Right lobe of liver (tissue), 6 donors: ENCODE results near the gene IQCH. TPM values are rescaled to one million over a fixed set of nuclear protein-coding genes. Genes with fewer than 3 reads are reported as not detected.

Source experiments
- ATAC-seq, 4 donors: fragments of 200-7000 bp; cut with Tn5 transposase; one replicate each; pipeline ENCODE4 v1.9.1; 2020; ENCODE audit warnings: mild to moderate bottlenecking in 4 of 4, moderate library complexity in 4 of 4
- DNase-seq, 3 donors: peaks; one replicate each; pipeline ENCODE4 v3.0.0-alpha.2; 2020
- H3K27ac ChIP-seq, 3 donors: fragments of 200-600 bp; one replicate each; pipeline ENCODE4 v1.8.0; 2022
- H3K27me3 ChIP-seq, 2 donors: fragments of 200-600 bp; one replicate each; pipeline ENCODE4 v1.8.0; 2022
- H3K36me3 ChIP-seq, 4 donors: fragments of 200-600 bp; sonication (generic) in 1 of 4; one replicate each; pipeline versions ENCODE4 v1.5.1 to v1.8.0; 2017 to 2022; ENCODE audit warnings: control low read depth in 1 of 4
- H3K4me1 ChIP-seq, 4 donors: fragments of 200-600 bp; sonication (generic) in 1 of 4; one replicate each; pipeline versions ENCODE4 v1.5.1 to v1.8.0; 2017 to 2022; ENCODE audit warnings: control low read depth in 1 of 4
- H3K4me3 ChIP-seq, 3 donors: fragments of 200-600 bp; one replicate each; pipeline ENCODE4 v1.8.0; 2022
- H3K9me3 ChIP-seq, 4 donors: fragments of 200-600 bp; sonication (generic) in 1 of 4; one replicate each; pipeline versions ENCODE4 v1.5.1 to v1.8.0; 2017 to 2022; ENCODE audit warnings: control low read depth in 1 of 4
- CTCF ChIP-seq, 4 donors: fragments of 200-600 bp in 3 of 4; fragments of 450-650 bp in 1 of 4; IDR thresholded peaks; one replicate each; pipeline versions ENCODE4 v1.5.1 to v1.8.0; 2016 to 2022; ENCODE audit warnings: antibody characterized with exemption in 4 of 4, mild to moderate bottlenecking in 2 of 4
- POLR2A ChIP-seq: fragments of 450-650 bp; IDR thresholded peaks from one replicate; pipeline ENCODE4 v1.6.1; 2017; ENCODE audit warnings: antibody characterized with exemption, mild to moderate bottlenecking
- WGBS: methylation state at CpG from one replicate; pipeline ENCODE4 v1.1.6; 2018; ENCODE audit warnings: low coverage, low lambda C conversion rate; ENCODE audit not compliant: insufficient coverage; ENCODE audit errors: missing lambda C conversion rate; 5-methylcytosine and 5-hydroxymethylcytosine counted together
- intact Hi-C, 2 donors: fragments of 100-400 bp; cut with DNase I; formaldehyde crosslinking; loops; one replicate each; pipeline versions ENCODE4 v1.11.2 to v1.14.1; 2022
- total RNA-seq, 6 experiments: library from RNA; depleted of rRNA in 2 of 6; stranded (reverse); fragments of >200 nt in 2 of 6; fragmentation: NEBNext Ultra II Directional in 3 of 6; extraction: Animal tissue kit (Norgen Biotek cat#: 25700) in 3 of 6; gene quantifications; one replicate each; pipeline versions ENCODE4 v1.1.0 to v1.2.4, GENCODE V29; 2016 to 2023
- donor health status: DM: no; HTN: yes; CAD: no.
- donor health status: DM: no; HTN: no; CAD: no.
- donor health status: DM: no; HTN: no; CAD: no.
- donor health status: DM: no; HTN: yes; CAD: no.
- donor health status: DM: no; HTN: yes; CAD: no.

Gene IQCH
- total RNA-seq, 6 experiments from 2014 or later: 0.91 to 2.3 (median 1.4) TPM

GRCh38 chr15:67460521-67460920 is 205.9 kb downstream of the IQCH start:
- H3K27ac ChIP-seq: no peak overlapping the region
- TF ChIP-seq POLR2A: no peak
- no peaks in the 10 kb centered on the region for H3K27me3 ChIP-seq
- H3K4me1 ChIP-seq: peaks cover 0 to 7% (median 0%) of the 10 kb centered on the region in 4 donors
- H3K9me3 ChIP-seq: no peaks in the 10 kb centered on the region
- WGBS: 64% methylated on average over 2 of the region's 2 CpGs
- ATAC-seq (no peak), DNase-seq (no peak)
- intact Hi-C loops: loop anchor here in 1 of 2 donors (10.0 kb wide), 1 partner anchor 374 kb away; no protein-coding TSS in a partner anchor
- no peak overlapping the region for H3K4me3 ChIP-seq
- H3K36me3 ChIP-seq: no peaks in the 10 kb centered on the region

GRCh38 chr15:67461735-67462134 is 207.1 kb downstream of the IQCH start:
- Histone ChIP-seq H3K27me3 (no peaks in the 10 kb centered on the region), H3K27ac (no peak overlapping the region), H3K9me3 (no peaks in the 10 kb centered on the region), H3K36me3 (no peaks in the 10 kb centered on the region), H3K4me3 (no peak overlapping the region), H3K4me1 (peaks cover 0 to 6% (median 0%) of the 10 kb centered on the region in 4 donors)
- ATAC-seq (no peak), DNase-seq (no peak)
- intact Hi-C loops: loop anchor here in 1 of 2 donors (10.0 kb wide), 1 partner anchor 373 kb away; no protein-coding TSS in a partner anchor
- WGBS: 94% methylated on average over 6 of the region's 6 CpGs
- TF ChIP-seq CTCF (IDR thresholded peaks at IDR 0.05): no peak
- TF ChIP-seq POLR2A: no peak

- Histone ChIP-seq H3K36me3 (no peaks in the 10 kb centered on the region), H3K27me3 (no peaks in the 10 kb centered on the region), H3K4me3 (no peak overlapping the region), H3K4me1 (no peaks in the 10 kb centered on the region), H3K9me3 (no peaks in the 10 kb centered on the region), H3K27ac (no peak overlapping the region)
- ATAC-seq: no peak
- intact Hi-C loops: loop anchor here in 1 of 2 donors (10.0 kb wide), 1 partner anchor 372 kb away; no protein-coding TSS in a partner anchor
- DNase-seq: no peak
- 89% methylated on average over 3 of the region's 3 CpGs for WGBS
- no peak for TF ChIP-seq POLR2A
- TF ChIP-seq CTCF (IDR thresholded peaks at IDR 0.05): no peak
These were observed 208.3 kb downstream of the IQCH start for GRCh38 chr15:67462875-67463274.

GRCh38 chr15:67463488-67463887 is 208.9 kb downstream of the IQCH start:
- intact Hi-C loops: loop anchor here in 1 of 2 donors (10.0 kb wide), 1 partner anchor 371 kb away; no protein-coding TSS in a partner anchor
- TF ChIP-seq POLR2A (no peak), CTCF (IDR thresholded peaks at IDR 0.05) (no peak)
- H3K4me3 ChIP-seq: no peak overlapping the region

GRCh38 chr15:67465196-67465952 is 210.8 kb downstream of the IQCH start:
- WGBS: 93% methylated on average over 11 of the region's 12 CpGs
- intact Hi-C loops: loop anchor here in 1 of 2 donors (10.0 kb wide), 1 partner anchor 369 kb away; no protein-coding TSS in a partner anchor

More at GRCh38 chr15:67463488-67463887, 208.9 kb downstream of the IQCH start:
- Histone ChIP-seq H3K9me3 (no peaks in the 10 kb centered on the region), H3K4me1 (no peaks in the 10 kb centered on the region), H3K36me3 (no peaks in the 10 kb centered on the region), H3K27me3 (no peaks in the 10 kb centered on the region), H3K27ac (no peak overlapping the region)
- ATAC-seq (peak; percentile 73 to 91 (median 75)), DNase-seq (no peak)

More at GRCh38 chr15:67465196-67465952, 210.8 kb downstream of the IQCH start:
- Histone ChIP-seq H3K36me3 (no peaks in the 10 kb centered on the region), H3K4me1 (no peaks in the 10 kb centered on the region), H3K27ac (no peak overlapping the region), H3K9me3 (no peaks in the 10 kb centered on the region), H3K27me3 (no peaks in the 10 kb centered on the region), H3K4me3 (no peak overlapping the region)
- no peak for TF ChIP-seq CTCF (IDR thresholded peaks at IDR 0.05)
- TF ChIP-seq POLR2A: no peak
- DNase-seq (no peak), ATAC-seq (no peak)
